Fibroblast of skin of left biceps (primary cell): ENCODE results near the gene PLXNA4.

Source experiments
- DNase-seq, 2 experiments: peaks; one replicate each; pipeline ENCODE4 v3.0.0-alpha.2; 2013; ENCODE audit warnings: low read depth in 2 of 2

PLXNA4 gene

DNA sequence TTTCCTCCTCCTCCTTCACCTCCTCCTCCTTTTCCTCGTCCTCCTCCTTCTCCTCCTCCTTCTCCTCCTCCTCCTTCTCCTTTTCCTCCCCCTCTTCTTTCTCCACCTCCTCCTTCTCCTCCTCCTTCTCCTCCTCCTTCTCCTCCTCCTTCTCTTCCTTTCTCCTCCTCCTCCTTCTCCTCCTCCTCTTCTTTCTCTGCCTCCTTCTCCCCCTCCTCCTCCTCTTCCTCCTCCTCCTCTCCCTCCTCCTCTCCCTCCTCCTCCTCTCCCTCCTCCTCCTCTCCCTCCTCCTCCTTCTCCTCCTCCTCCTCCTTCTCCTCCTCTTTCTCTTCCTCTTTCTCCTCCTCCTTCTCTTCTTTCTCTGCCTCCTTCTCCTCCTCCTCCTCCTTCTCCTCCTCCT is 13.6 kb downstream of the PLXNA4 start:
- DNase-seq: no peak

DNA sequence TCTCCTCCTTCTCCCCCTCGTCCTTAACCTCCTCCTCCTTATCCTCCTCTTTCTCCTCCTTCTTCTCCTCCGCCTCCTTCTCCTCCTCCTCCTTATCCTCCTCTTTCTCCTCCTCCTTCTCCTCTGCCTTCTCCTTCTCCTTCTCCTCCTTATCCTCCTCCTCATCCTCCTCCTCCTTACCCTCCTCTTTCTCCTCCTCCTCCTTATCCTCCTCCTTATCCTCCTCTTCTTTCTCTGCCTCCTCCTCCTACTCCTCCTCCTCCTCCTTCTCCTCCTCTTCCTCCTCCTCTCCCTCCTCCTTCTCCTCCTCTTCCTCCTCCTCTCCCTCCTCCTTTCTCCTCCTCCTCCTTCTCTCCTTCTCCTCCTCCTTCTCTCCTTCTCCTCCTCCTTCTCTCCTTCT is 14.5 kb downstream of the PLXNA4 start:
- no peak for DNase-seq

DNA sequence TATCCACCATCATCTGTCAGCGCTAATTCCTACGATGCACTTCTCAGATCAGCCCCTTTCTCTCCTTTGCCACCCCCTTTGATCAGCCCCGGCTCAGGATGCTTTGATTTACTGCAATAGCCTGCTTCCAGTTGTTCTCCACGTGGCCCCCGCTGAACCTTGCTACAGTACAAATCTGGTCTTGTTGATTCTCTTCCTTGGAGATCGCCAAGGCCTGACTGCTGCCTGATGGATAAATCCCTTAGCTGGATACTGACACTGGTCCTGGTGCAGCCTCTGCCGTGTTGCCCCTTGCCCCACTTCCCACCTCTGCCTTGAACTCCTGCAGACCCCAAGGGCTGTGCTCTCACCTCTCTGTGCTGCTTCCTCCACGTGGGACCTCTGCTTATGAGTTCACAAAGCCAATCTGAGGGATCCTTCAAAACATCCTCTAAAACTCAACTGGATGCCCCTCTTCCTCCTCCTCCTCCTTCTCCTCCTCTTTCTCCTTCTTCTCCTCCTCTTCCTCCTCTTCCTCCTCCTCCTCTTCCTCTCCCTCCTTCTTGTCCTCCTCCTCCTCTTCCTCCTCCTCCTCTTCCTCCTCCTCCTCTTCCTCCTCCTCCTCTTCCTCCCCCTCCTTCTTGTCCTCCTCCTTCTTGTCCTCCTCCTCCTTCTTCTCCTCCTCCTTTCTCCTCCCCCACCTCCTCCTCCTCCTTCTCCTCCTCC is 15.3 kb downstream of the PLXNA4 start:
- no peak for DNase-seq

DNA sequence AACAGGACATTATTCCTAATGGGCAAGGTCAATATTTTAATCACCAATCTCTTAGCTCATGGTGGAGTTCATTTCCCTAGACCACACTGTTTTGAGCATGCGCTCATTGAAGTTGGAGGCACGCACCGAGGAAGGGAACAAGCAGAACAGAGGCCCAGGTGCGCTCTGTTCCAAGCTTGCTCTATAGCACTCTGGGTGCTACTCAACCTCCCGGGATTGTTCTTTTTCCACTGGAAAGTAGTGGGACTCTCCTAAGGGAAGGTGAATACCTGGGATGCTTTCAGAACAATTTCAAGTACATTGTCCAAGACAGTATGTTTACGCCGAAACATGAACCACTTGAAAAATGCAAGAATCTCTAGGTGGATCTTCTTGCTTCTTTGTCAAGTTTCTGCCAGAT is 16.2 kb downstream of the PLXNA4 start:
- DNase-seq: no peak

DNA sequence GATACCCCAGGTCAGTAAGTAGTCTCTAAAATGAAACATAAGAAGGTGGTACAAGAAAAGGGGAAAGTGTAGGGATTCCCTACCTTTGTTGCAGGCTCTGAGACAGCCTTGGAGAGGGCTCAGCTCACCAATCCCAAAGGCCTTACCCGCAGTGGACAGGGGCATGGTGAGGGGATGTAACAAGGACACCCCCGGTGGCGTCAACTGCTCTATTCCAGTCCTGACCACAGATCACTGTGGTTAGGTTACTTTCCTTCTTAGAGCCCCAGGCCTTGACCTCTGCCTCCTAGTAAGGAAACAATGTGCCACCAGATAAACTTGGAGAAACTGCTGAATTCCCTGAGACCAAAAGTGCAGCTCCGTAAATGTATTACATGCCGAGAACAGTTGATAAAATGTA is 17.5 kb downstream of the PLXNA4 start:
- no peak for DNase-seq

DNA sequence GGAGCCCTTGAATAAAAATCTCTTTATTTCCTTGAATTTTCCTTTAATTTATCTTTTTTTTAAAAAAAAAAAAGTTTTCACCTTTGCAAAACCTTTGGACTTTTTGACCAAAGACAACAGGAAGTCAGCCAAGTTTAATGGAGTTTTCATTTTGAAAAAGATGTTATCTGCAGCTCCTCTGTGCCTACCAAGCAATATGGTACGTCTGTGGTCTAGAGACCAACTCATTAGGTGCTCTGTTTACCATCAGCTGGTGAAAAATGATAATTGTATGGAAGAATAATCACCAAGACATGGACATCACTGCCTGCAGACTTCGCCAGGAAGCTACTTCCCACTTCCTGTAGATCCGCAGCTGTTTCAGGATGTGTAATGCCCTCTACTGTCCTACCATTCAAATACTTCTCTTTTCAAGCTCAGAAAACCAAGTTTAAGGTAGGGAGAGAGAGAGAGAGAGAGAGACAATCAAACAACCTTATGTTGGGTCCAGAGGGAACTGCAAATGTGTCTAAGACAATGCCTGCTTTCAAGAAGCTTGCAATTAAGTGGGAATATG is 18.7 kb downstream of the PLXNA4 start:
- DNase-seq: no peak

DNA sequence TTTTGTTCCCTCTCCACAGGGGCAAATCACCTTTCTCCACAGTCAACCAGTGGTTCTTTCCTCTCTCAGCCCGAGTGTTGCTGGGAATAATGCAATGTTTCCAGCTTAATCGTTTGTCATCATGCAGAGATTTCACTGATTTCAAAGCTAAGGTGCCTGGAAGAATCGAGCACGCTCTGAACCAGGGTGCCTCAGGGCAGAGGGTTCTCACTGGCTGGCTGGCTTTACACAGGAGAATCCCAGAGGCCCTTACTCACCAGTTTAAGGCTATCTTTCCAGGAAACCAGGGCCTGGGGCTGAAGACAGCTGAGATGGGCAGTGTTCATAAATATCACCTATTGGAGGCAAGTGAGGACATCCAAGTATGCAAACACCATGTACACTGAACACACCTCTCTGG is 21.8 kb downstream of the PLXNA4 start:
- no peak for DNase-seq

DNA sequence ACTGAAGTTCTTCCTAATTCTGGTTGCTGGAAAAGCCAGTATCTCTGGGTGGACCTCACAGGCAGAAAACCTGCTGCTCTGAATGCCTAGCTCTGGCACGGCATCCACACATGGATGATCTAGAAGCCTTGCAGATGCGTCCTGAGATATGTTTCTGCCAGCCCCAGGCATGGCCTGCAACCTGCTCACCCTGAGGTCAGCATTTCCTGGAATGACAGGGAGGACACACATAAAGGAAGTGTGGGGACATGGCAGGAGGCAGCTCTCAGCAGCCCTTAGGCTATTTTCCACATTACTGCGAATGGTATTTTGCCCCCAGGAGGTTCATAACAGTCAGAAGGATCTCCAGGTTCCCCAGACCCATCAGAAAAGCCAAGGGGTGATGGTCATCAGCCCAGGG is 23.2 kb downstream of the PLXNA4 start:
- DNase-seq: no peak

DNA sequence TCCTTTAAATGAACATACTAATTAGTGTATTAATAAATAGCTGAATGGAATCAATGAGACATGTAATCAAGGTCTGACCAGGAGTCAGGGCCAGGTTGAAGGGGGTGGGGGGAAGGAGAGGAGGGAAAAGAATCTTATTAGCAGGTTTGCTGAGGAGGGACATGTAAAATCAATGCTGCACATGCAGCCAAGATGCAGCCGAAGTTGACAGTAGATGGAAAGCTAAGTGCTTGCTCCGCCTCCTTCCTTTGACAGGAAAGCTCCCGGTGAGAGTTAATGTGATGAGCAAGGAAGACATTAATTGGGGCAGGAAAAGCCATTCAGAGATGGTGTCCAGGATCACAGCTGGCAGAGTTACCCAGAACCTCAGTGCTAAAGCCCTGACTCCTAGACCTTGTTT is 24.4 kb downstream of the PLXNA4 start:
- DNase-seq: no peak

DNA sequence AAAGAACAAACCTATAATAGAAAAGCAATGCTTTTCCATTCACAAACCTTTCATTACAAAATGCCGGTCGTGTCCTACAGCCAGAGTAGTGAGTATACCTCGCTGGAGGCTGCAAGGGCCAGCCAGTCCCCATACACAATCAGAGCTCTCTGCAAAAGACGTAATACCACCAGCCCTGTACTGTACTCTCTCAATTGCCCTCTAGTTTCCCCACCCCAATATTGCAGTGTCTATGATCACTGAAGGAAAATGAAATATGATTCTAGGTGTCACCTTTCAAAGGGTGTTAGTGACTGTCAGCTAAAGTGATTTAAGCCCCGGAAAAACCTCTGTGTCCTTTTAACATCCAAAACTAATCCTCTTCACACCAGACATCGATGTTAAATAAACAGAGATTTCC is 24.8 kb downstream of the PLXNA4 start:
- no peak for DNase-seq

DNA sequence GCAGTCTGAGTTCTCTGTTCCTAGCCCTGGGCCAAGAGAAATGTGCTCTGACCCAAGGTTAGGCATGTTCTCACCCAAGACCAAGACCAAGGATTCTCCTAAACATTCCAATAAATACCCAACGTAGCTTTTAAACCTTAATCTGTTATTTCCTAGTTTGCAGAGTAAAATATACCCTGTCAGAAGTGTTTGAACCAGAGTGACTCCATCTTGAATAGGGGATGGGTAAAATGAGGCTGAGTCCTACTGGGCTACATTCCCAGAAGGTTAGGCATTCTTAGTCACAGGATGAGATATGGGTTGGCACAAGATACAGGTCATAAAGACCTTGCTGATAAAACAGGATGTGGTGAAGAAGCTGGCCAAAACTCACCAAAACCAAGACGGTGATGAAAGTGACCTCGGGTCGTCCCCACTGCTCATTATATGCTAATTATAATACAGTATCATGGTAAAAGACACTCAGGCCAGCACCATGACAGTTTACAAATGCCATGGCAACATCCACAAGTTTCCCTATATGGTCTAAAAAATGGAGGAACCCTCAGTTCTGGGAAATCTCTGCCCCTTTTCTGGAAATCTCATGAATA is 27.7 kb downstream of the PLXNA4 start:
- peak; percentile 19 to 24 for DNase-seq

DNA sequence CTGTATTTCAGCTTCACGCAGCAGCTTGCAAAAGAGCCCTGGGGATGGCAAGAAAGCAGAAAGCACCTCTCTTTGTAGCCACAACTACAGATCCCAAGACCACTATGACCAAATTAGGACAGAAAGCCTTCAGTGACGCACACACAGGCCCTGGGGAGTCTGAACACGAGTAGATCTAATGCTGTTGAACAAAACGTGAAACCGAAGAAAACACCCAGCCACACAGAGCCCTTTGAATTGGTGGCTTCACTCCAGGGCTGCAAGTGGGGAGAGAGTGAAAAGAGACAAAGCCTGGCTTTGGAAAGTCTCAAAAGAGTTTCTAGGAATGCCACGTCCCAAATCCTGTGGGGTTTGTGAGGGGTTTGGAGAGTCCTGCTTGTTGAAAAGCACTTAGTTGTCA is 28.4 kb downstream of the PLXNA4 start:
- DNase-seq: no peak

DNA sequence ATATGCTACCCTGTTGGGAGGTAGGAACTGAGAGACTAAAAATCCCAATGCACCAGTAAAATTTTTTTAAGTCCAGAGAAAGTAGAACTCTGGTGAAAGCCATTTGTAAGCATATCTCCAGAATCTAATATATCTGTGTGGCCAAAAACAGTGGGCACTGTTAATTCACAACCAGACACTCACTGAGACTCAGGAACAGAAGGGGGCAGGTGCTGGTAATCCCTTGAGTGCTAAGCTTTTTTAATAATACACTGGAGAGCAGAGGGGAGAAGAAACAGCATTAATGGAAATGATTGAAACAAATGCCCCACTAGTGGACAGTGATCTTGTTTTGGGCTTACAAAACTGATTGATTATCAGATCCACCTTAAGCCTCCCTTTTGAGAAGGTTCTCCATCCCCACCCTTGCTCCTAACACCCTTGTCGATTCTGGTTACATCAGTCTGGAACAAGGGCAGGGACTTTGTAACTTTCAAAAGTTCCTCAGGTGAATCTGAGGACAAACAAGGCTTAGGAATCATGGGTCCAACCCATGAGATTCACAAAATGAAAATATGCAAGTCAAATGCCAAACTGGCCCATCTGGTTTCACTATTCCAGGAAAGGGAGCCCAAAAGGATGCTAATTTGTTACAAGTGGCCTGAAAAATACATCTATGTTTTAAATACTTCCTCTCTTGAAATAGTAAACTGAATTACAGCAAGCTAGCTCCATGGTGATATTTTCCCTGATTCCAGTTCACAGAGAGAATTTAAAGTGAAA is 29.7 kb downstream of the PLXNA4 start:
- DNase-seq: no peak

DNA sequence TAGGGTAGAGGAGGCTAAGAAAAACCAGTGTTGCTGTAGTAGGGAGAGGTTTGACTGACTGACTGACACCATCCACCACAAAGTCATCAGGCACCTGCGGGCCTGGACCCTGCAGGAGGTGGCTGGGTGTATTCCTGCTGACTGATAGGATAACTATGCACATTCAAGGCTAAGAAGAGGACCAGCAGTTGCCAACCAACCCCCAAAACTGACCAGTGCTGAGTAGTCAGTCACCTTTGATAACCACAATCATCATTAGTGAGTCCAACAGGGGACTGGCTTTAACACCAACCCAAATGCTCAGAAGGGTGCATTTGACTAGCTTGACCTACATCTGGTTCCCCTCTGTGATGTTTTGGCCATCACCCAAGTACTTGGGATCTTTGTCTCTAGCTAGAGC is 30.5 kb downstream of the PLXNA4 start:
- DNase-seq: no peak

DNA sequence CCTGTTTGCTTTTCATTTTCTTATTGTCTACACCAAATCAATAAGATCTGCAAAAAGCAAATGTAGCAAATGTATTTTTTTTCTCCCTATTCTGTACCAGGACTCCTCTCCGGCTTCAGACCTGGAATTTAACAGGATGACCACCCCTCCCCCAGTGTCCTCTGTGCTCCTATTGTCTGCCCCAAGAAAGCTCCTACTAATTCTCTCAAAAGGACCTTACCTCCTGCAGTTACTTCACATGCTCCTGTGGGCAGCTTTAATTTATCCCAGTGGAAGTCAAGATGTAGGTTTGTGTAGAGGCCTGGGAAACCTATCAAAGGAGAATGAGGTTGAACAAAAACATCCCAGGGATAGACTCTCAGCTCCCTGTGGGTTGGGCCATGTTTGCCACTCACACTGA is 31.3 kb downstream of the PLXNA4 start:
- DNase-seq: no peak

DNA sequence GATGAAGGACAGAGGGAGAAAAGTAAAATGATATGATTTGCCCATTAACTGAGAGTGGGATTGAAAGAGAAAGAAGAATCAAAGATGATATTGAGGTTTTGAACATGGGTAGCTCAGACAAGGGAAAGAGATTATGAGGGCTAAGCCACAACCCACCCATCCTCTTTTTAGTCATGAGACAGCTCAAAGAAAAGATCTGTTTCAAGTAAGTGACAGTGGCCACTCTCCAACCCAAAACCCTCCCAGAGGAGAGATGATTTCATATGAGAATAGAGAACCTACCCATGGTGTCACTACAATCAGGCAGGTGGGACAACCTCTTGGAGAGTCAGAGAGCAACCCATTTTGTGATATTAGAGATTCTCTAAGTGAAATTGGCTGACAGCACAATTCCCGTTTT is 32.2 kb downstream of the PLXNA4 start:
- no peak for DNase-seq

DNA sequence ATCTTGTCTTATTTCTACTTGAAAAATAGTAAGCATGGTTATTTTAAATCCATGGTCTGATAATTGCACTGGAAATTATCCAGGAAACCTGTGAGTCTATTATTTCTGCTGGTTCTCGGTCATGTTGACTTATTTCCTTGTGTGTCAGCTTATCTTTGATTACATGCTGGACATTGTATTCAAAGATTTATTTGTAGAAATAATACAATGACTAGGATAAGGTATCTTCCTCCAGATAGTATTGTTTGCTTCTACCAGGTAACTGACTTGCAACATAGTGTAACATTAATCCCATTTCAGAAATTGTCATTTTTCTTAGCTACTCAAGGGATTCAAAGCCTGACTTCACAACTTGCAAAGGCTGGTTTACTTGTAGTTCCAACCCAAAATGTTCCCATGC is 33.4 kb downstream of the PLXNA4 start:
- DNase-seq: no peak

DNA sequence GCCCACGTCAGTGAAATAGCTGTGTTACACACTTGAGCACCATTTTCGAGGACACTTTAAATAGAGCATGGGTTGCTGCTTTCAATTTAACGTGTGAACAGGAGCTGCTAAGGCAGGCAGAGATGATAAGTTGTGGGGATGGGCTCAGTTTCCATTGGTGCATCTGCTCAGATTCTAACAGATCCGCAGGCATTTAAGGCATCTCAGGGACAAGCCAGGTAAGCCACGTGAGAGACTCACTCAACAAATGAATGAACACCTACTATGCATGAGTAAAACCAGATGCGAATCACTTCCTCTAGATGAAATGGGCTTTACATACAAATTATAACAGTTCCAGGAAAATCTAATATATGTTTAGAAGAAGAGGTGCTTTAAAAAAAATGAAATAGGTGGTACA is 34.6 kb downstream of the PLXNA4 start:
- no peak for DNase-seq

DNA sequence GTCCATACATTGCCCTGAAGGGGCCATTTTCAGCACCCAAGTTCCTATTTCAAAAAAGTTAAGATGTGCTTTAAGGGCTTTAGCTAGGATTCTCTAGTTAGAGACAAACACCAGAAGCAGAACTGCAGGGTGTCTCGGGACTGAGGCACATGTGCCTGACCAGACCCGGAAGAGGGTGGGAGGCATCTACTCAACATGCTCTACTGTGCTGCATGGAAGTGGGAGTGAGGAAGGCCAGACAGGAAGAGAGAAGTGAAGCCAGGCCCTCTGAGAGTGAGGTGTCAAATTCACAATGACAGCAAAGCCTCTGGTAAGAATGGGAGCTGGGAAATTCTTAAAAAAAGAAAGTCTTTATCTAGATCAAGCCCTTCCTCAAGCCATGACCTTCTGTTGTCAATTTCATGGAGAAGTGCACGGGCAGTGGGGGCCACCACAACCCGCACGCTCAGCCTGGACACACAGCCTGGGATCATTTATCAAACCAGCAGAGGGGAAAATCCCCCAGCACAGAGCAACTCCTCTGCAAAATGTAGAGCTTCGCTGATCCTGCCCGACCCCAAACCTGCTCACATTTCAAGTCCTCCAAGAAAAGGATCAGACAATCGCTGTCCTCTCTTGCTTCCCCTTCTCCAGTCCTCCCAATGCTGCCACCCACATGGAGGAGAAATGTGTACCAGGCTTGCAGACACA is 38.7 kb downstream of the PLXNA4 start:
- no peak for DNase-seq

DNA sequence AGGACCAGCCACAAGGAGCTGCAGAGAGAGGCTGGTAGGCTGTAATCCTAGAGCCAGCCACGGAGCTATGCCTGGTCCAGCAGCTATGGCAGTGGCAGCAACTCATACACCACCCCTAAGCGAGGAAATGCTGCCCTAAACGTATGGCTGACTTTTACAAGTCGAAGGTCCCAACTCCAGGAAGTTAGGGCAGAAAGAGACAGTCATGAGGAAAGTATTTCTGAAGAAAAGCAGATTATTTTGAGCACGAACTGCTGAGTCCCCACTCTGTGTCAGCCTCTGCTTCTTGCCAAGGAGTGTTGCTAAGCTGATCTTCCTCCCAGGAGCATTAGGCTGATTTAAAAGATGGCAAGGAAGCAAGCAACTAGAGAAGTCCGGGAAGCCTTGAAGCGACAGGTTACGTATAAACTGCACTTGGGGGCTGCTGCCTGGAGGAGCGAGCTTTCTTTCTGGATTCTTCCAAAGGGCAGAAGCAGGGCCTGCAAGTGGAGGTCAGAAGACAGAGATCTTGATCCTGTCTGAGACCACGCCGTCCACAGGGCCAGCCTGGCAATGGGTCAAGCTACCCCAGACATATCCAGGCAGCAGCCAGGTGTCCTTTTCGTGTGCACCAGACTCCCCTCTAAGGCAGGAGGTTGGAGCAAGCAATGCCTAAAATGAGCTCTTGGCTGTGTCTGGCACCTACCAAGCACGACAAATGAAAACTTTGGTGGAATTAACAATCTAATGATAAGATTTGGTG is 39.4 kb downstream of the PLXNA4 start:
- no peak for DNase-seq

DNA sequence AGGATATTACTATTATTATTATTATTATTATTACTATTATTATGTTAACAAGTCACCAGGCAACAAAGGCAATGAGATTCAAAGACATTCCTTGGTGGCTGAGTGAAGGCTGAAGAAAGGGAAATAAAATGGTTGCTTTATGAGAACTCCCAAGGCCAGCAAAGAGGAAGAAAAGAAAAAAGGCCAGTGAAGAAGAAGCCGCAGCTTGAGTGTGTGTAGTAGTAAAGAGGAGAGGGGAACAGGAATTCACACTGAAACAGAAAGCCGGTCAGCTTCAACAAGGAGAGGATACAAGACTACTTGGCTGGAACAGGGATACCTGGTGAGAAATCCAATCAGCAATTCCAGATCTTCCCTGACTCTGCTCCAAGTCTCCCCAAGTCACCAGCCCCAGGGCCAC is 42.4 kb downstream of the PLXNA4 start:
- no peak for DNase-seq

DNA sequence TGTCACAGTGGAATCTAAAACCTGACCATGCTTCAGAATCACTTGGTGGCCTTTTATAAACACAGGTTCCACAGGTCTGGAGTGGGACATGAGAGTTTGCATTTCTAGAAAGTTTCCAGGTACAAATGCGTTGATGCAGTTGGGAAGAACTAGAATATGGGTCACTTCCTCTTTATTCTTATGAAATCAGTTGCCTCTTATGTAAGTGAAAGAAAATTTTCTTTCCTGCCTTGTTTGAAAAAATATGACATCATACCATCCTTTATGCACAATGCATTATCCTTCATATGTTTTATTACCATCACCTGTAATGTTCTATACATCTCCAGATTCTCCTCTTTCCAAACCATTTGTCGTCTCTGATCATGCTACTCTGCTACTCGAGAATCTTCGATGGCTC is 44.0 kb downstream of the PLXNA4 start:
- DNase-seq: no peak
